Measurements from ENCODE around the gene ZNF606. TPM values are rescaled to one million over a fixed set of nuclear protein-coding genes. Genes with fewer than 3 reads are reported as not detected.

ZNF606 gene
- total and polyA plus RNA-seq, 9 of the 15 experiments (the other 6 are each of a cell fraction or from before 2014, with no cell fraction given) = 0.03 to 0.98 (median 0.28) TPM

DNA sequence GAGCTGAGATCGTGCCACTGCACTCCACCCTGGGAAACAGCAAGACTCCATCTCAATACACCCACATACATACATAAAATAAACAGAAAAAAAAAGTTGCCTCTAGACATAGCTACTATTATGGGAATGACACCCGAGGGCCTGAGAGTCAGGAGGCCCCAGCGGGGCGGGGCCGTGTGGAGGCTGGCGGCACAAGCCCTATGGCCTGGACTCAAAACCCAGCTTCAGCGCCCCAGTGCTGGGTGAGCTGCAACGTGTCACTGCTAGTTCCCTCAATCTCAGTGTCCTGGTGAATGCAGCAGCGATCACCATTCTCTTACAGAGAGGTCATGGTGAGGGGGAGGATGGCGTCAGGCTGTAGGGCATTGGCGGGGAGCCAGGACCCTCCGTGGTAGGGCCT, 22.0 kb upstream of the ZNF606 start (continued):
- TF ChIP-seq ZNF609 (CRISPR knock-in tag; IDR thresholded peaks at IDR 0.05; ENCODE audit: borderline replicate concordance) (no peak), CBX8 (IDR thresholded peaks at IDR 0.05; ENCODE audit: borderline replicate concordance, extremely low read depth, low read depth, low read length, poor library complexity, severe bottlenecking) (no peak)

DNA sequence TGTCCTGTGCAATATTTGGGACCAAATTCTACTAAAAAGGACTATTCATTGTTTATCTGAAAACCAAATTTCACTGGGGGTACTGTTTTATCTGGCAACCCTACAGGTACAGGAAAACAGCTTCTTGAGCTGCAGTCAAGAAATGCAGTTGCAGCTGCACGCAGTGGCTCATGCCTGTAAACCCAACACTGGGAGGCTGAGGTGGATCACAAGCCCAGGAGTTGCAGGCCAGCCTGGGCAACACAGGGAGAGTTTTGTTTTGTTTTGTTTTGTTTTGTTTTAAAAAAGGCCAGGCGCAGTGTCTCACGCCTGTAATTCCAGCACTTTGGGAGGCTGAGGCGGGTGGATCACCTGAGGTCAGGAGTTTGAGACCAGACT, 19.7 kb upstream of the ZNF606 start:
- no peak overlapping the region for H3K4me3 ChIP-seq
- H3K9me3 ChIP-seq (replicated peaks; ENCODE audit: control insufficient read depth, insufficient read depth, low read depth, low read length) = no peaks in the 10 kb centered on the region; the same call in 1 of the 2 replicates
- no peak overlapping the region for H3K4me2 ChIP-seq (ENCODE audit: insufficient read depth, low read length)
- ATAC-seq (no peak), FAIRE-seq (no peak), DNase-seq (ENCODE audit: extremely low read depth in 1 of 4, low spot score in 3 of 4) (no peak)
- H3K36me3 ChIP-seq (ENCODE audit: control insufficient read depth, insufficient read depth, low read length) = no peaks in the 10 kb centered on the region
- no peaks in the 10 kb centered on the region for H3K9me1 ChIP-seq (ENCODE audit: control insufficient read depth, insufficient read depth, low read length)
- no peaks in the 10 kb centered on the region for H3K79me2 ChIP-seq (ENCODE audit: control insufficient read depth, insufficient read depth, low read length)
- in situ Hi-C loops (cut with MboI) = loop anchor here (10.0 kb wide), 1 partner anchor 133 kb away; the partner anchor contains the start of gene ZNF329
- POLR2A ChIA-PET = no interaction called here
- no peaks in the 10 kb centered on the region for H4K20me1 ChIP-seq (replicated peaks; ENCODE audit: control insufficient read depth, insufficient read depth, low read length)
- no peak overlapping the region for H3K27ac ChIP-seq (ENCODE audit: extremely low read depth, low read depth, low read length)
- H3K4me1 ChIP-seq (replicated peaks in 1 of 2; ENCODE audit: control insufficient read depth in 2 of 2, insufficient read depth in 2 of 2, low read length in 2 of 2) = no peaks in the 10 kb centered on the region
- BruUV-seq (replicated peaks) = no TSS peak
- H2AFZ ChIP-seq (ENCODE audit: low read depth, low read length) = no peak overlapping the region
- no peaks in the 10 kb centered on the region for H3K27me3 ChIP-seq (ENCODE audit: control insufficient read depth in 2 of 2, insufficient read depth in 2 of 2, low read length in 2 of 2)
- 0% methylated on average over 4 of the region's 4 CpGs for WGBS (ENCODE audit: insufficient coverage, low coverage, missing lambda C conversion rate)
- intact Hi-C loops (cut with micrococcal nuclease) = no loop called here
- CTCF ChIA-PET (ENCODE audit: low intra/inter-chr PET ratio) = no interaction called here
- no peak overlapping the region for H3K9ac ChIP-seq (ENCODE audit: insufficient read depth in 1 of 2, low read depth in 2 of 2, low read length in 2 of 2)
- TF ChIP-seq DNMT1 (IDR thresholded peaks at IDR 0.05) (no peak), NR3C1 (CRISPR knock-in tag; IDR thresholded peaks at IDR 0.05) (no peak), ZNF644 (tag; IDR thresholded peaks at IDR 0.05; ENCODE audit: low read depth) (no peak), U2AF1 (optimal IDR thresholded peaks at IDR 0.05; ENCODE audit: low read depth, low read length) (no peak), ATF4 (CRISPR knock-in tag; IDR thresholded peaks at IDR 0.05) (no peak), ZC3H4 (CRISPR knock-in tag; IDR thresholded peaks at IDR 0.05; ENCODE audit: borderline replicate concordance) (no peak), SRSF1 (IDR thresholded peaks at IDR 0.05; ENCODE audit: low read depth, low read length) (no peak), RAD51 (IDR thresholded peaks at IDR 0.05; ENCODE audit: borderline replicate concordance, low read depth) (no peak), CBFB (CRISPR knock-in tag; IDR thresholded peaks at IDR 0.05) (no peak), RB1 (IDR thresholded peaks at IDR 0.05; ENCODE audit: low read depth) (no peak), RCOR1 (IDR thresholded peaks at IDR 0.05; ENCODE audit: borderline replicate concordance in 1 of 2, low read depth in 2 of 2, low read length in 2 of 2) (no peak), POU5F1 (IDR thresholded peaks at IDR 0.05; ENCODE audit: borderline replicate concordance, low read depth, low read length, partially characterized antibody) (no peak)
- TF ChIP-seq, protein P1, sequence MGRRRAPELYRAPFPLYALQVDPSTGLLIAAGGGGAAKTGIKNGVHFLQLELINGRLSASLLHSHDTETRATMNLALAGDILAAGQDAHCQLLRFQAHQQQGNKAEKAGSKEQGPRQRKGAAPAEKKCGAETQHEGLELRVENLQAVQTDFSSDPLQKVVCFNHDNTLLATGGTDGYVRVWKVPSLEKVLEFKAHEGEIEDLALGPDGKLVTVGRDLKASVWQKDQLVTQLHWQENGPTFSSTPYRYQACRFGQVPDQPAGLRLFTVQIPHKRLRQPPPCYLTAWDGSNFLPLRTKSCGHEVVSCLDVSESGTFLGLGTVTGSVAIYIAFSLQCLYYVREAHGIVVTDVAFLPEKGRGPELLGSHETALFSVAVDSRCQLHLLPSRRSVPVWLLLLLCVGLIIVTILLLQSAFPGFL (CRISPR knock-in tag; IDR thresholded peaks at IDR 0.05) = no peak
